Tibial nerve (tissue), 4 donors: ENCODE results near the gene RGS7.

ENCODE experiments used
- EP300 ChIP-seq, 2 donors: sonication (generic); formaldehyde crosslinking; IDR thresholded peaks; one replicate each; pipeline ENCODE4 v1.6.1; 2017; ENCODE audit warnings: antibody characterized with exemption in 2 of 2, mild to moderate bottlenecking in 1 of 2
- POLR2A ChIP-seq, 2 donors: fragments of 450-650 bp; IDR thresholded peaks; one replicate each; pipeline ENCODE4 v1.6.1; 2017; ENCODE audit warnings: antibody characterized with exemption in 2 of 2, mild to moderate bottlenecking in 2 of 2, moderate library complexity in 2 of 2
- TF ChIP-seq, protein P1 (sequence below), 5 experiments: fragments of 200-600 bp in 3 of 5; fragments of 450-650 bp in 2 of 5; sonication (generic) in 3 of 5; IDR thresholded peaks; one replicate each; pipeline ENCODE4 v1.5.1; 2016 to 2019; ENCODE audit warnings: antibody characterized with exemption in 5 of 5, mild to moderate bottlenecking in 3 of 5, moderate library complexity in 2 of 5

GRCh38 chr1:241237873-241238272, 119.1 kb downstream of the RGS7 start:
- TF ChIP-seq EP300 (IDR thresholded peaks at IDR 0.05) (no peak), POLR2A (IDR thresholded peaks at IDR 0.05) (no peak)
- TF ChIP-seq, protein P1, sequence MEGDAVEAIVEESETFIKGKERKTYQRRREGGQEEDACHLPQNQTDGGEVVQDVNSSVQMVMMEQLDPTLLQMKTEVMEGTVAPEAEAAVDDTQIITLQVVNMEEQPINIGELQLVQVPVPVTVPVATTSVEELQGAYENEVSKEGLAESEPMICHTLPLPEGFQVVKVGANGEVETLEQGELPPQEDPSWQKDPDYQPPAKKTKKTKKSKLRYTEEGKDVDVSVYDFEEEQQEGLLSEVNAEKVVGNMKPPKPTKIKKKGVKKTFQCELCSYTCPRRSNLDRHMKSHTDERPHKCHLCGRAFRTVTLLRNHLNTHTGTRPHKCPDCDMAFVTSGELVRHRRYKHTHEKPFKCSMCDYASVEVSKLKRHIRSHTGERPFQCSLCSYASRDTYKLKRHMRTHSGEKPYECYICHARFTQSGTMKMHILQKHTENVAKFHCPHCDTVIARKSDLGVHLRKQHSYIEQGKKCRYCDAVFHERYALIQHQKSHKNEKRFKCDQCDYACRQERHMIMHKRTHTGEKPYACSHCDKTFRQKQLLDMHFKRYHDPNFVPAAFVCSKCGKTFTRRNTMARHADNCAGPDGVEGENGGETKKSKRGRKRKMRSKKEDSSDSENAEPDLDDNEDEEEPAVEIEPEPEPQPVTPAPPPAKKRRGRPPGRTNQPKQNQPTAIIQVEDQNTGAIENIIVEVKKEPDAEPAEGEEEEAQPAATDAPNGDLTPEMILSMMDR (IDR thresholded peaks at IDR 0.05): no peak
